Loucy (cell line): ENCODE data around the gene NCOA5.

Experiments
- H2AFZ ChIP-seq: fragments of 200-600 bp; sonication (generic); 2 replicates; pipeline ENCODE4 v1.6.0; 2016; ENCODE audit warnings: antibody characterized with exemption, mild to moderate bottlenecking, low read length, moderate library complexity
- H3F3A ChIP-seq: fragments of 200-600 bp; 2 replicates; pipeline ENCODE4 v1.6.0; 2016; ENCODE audit warnings: antibody characterized with exemption, low read depth, mild to moderate bottlenecking
- H3K27me3 ChIP-seq: fragments of 200-600 bp; sonication (generic); 2 replicates; pipeline ENCODE4 v1.6.1; 2014; ENCODE audit warnings: low read length, mild to moderate bottlenecking; ENCODE audit not compliant: insufficient read depth, poor library complexity, severe bottlenecking
- H3K36me3 ChIP-seq: fragments of 200-600 bp; sonication (generic); 2 replicates; pipeline ENCODE4 v1.6.1; 2016; ENCODE audit warnings: low read length; ENCODE audit not compliant: insufficient read depth
- H3K4me1 ChIP-seq: fragments of 200-600 bp; sonication (generic); 2 replicates; pipeline ENCODE4 v1.5.1; 2014; ENCODE audit warnings: low read length, mild to moderate bottlenecking; ENCODE audit not compliant: insufficient read depth, poor library complexity, severe bottlenecking
- H3K4me2 ChIP-seq: fragments of 200-600 bp; sonication (generic); 2 replicates; pipeline ENCODE4 v1.6.0; 2014; ENCODE audit warnings: antibody characterized with exemption, low read length, low read depth, mild to moderate bottlenecking; ENCODE audit not compliant: poor library complexity, severe bottlenecking
- H3K4me3 ChIP-seq: fragments of 200-600 bp; sonication (generic); 2 replicates; pipeline ENCODE4 v1.5.1; 2014; ENCODE audit warnings: low read length, mild to moderate bottlenecking, mixed read lengths; ENCODE audit not compliant: poor library complexity, severe bottlenecking
- H3K79me2 ChIP-seq: fragments of 200-600 bp; sonication (generic); 2 replicates; pipeline ENCODE4 v1.6.1; 2014; ENCODE audit warnings: low read length; ENCODE audit not compliant: insufficient read depth
- H3K9ac ChIP-seq: fragments of 200-600 bp; sonication (generic); 2 replicates; pipeline ENCODE4 v1.6.0; 2014; ENCODE audit warnings: mild to moderate bottlenecking, low read depth, low read length, moderate library complexity; ENCODE audit not compliant: poor library complexity, severe bottlenecking
- H3K9me2 ChIP-seq: fragments of 200-600 bp; sonication (generic); replicated peaks from 2 replicates; pipeline ENCODE4 v1.6.1; 2016; ENCODE audit warnings: low read depth, low read length, mixed read lengths
- H3K9me3 ChIP-seq: fragments of 200-600 bp; sonication (generic); 2 replicates; pipeline ENCODE4 v1.6.1; 2014; ENCODE audit warnings: mild to moderate bottlenecking, antibody characterized with exemption, low read length, low read depth; ENCODE audit not compliant: insufficient read depth
- H4K20me1 ChIP-seq: fragments of 200-600 bp; sonication (generic); 2 replicates; pipeline ENCODE4 v1.6.0; 2014; ENCODE audit warnings: antibody characterized with exemption, low read length, mild to moderate bottlenecking; ENCODE audit not compliant: insufficient read depth, poor library complexity, severe bottlenecking
- EZH2phosphoT487 ChIP-seq: fragments of 200-600 bp; IDR thresholded peaks from 2 replicates; pipeline ENCODE4 v1.6.1; 2018; ENCODE audit warnings: antibody characterized with exemption, mild to moderate bottlenecking, moderate library complexity, borderline replicate concordance
- TF ChIP-seq, protein P1 (sequence below): fragments of 200-600 bp; sonication (generic); conservative IDR thresholded peaks from 2 replicates; pipeline ENCODE4 v1.5.1; 2014; ENCODE audit warnings: mild to moderate bottlenecking, antibody characterized with exemption, low read length

Gene NCOA5

DNA sequence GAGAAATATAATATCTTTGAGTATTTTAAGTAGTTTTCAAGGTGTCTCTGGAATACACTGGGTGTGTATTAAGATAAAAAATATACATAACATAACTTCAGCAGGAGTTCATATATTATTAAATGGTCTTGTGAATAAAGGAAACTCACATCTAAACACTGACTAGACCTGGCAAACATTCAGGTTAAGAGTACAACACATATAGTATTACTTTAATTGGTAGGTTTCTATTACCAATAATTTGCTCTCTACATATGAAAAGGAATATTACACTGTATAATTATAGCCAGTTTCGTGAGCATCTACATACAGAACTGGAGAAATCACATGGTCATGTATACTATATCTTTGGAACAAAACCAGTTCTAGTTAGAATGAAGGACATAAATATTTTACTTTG is 8.7 kb downstream of the NCOA5 start:
- Histone ChIP-seq H3K4me1 (peaks cover 41% of the 10 kb centered on the region), H3K9me3 (no peaks in the 10 kb centered on the region), H4K20me1 (peaks cover 91% of the 10 kb centered on the region)

DNA sequence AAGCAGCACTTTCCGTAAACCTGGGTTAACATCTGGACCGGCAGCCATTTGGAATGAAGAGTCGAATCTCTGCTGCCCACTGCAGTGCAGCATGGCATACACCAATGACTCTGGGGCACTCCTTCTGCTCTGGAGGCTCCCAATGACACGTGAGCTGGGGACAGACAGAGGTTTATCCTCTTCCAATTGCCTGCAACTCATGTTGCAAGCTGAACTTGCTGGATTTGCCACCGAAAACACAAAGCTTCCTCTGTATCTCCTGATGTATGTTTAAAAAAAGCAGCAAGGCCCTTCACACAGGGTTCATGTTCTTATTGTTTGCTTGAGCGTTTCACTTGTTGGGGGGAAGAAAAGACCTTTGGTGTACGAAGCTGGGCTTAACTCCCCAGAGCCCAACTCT is 10.8 kb downstream of the NCOA5 start:
- Histone ChIP-seq H4K20me1 (peaks cover 70% of the 10 kb centered on the region), H3K9me2 (no peaks in the 10 kb centered on the region), H3K9ac (no peak overlapping the region), H3K4me2 (no peak overlapping the region), H3K36me3 (peaks cover 45% of the 10 kb centered on the region; the same call in 1 of the 2 replicates), H3F3A (no peaks in the 10 kb centered on the region), H3K27me3 (no peaks in the 10 kb centered on the region), H2AFZ (no peak overlapping the region), H3K9me3 (no peaks in the 10 kb centered on the region), H3K4me3 (no peak overlapping the region), H3K79me2 (peaks cover 63% of the 10 kb centered on the region), H3K4me1 (peaks cover 21% of the 10 kb centered on the region)
- TF ChIP-seq EZH2phosphoT487, result no peak
- TF ChIP-seq, protein P1, sequence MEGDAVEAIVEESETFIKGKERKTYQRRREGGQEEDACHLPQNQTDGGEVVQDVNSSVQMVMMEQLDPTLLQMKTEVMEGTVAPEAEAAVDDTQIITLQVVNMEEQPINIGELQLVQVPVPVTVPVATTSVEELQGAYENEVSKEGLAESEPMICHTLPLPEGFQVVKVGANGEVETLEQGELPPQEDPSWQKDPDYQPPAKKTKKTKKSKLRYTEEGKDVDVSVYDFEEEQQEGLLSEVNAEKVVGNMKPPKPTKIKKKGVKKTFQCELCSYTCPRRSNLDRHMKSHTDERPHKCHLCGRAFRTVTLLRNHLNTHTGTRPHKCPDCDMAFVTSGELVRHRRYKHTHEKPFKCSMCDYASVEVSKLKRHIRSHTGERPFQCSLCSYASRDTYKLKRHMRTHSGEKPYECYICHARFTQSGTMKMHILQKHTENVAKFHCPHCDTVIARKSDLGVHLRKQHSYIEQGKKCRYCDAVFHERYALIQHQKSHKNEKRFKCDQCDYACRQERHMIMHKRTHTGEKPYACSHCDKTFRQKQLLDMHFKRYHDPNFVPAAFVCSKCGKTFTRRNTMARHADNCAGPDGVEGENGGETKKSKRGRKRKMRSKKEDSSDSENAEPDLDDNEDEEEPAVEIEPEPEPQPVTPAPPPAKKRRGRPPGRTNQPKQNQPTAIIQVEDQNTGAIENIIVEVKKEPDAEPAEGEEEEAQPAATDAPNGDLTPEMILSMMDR, result no peak

More for the DNA sequence above, 8.7 kb downstream of the NCOA5 start:
- Histone ChIP-seq H3K9me2 (no peaks in the 10 kb centered on the region), H3K79me2 (peaks cover 85% of the 10 kb centered on the region), H2AFZ (no peak overlapping the region), H3F3A (no peaks in the 10 kb centered on the region), H3K4me2 (peak overlapping the region; percentile 88), H3K4me3 (no peak overlapping the region), H3K9ac (no peak overlapping the region), H3K27me3 (no peaks in the 10 kb centered on the region), H3K36me3 (peaks cover 26% of the 10 kb centered on the region; the same call in 1 of the 2 replicates)
- TF ChIP-seq, protein P1, result no peak
- no peak for TF ChIP-seq EZH2phosphoT487

DNA sequence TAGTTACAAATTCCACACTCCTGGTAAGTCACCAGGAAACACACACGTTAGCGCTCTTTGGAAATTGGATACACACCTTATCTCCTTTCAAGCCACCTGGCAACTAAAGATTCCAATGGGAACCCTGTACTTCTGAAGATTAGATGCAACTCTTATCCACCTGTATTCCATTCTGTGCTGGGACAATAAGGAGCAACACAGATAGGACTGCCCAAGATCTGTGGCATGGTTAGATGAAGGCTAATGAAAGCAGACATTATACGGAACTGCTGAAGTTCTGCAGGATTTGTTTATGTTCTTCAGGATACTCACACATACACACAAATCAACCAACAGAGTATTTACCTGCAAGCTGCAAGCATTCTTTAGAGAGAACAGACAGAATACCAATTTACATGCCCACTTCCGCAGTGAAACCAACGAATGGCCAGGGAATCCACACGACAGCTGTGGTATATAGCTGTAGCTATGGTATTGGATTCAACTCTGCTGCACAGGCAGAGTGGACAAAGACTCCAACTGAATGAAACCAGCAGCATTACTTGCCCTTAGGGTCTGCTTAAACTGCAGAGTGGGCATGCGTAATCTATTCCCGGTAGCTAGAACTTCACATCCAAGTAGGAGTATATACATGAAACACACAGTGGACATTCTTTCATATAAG is 12.0 kb downstream of the NCOA5 start:
- Histone ChIP-seq H3F3A (no peaks in the 10 kb centered on the region), H3K4me2 (no peak overlapping the region), H3K4me3 (no peak overlapping the region), H2AFZ (no peak overlapping the region), H3K27me3 (no peaks in the 10 kb centered on the region), H3K9ac (no peak overlapping the region), H3K4me1 (peaks cover 9% of the 10 kb centered on the region), H3K9me2 (no peaks in the 10 kb centered on the region), H4K20me1 (peaks cover 65% of the 10 kb centered on the region), H3K9me3 (no peaks in the 10 kb centered on the region), H3K79me2 (peaks cover 52% of the 10 kb centered on the region), H3K36me3 (peaks cover 52% of the 10 kb centered on the region; the same call in 1 of the 2 replicates)
- TF ChIP-seq, protein P1, result no peak
- no peak for TF ChIP-seq EZH2phosphoT487
